Suprapubic skin (tissue), 4 donors: ENCODE measurements around the gene CFAP20DC. TPM values are rescaled to one million over a fixed set of nuclear protein-coding genes. Genes with fewer than 3 reads are reported as not detected.

ENCODE experiments used
- DNase-seq, 2 donors: peaks; one replicate each; pipeline ENCODE4 v3.0.0-alpha.2; 2019; ENCODE audit warnings: low spot score in 2 of 2
- H3K27ac ChIP-seq: fragments of 200-600 bp; sonication (generic); one replicate; pipeline ENCODE4 v1.5.1; 2019
- H3K27me3 ChIP-seq: fragments of 200-600 bp; sonication (generic); one replicate; pipeline ENCODE4 v1.5.1; 2019
- H3K36me3 ChIP-seq: fragments of 200-600 bp; sonication (generic); one replicate; pipeline ENCODE4 v1.5.1; 2019
- H3K4me1 ChIP-seq: fragments of 200-600 bp; sonication (generic); one replicate; pipeline ENCODE4 v1.5.1; 2019
- H3K4me3 ChIP-seq: fragments of 200-600 bp; sonication (generic); one replicate; pipeline ENCODE4 v1.5.1; 2019; ENCODE audit warnings: mild to moderate bottlenecking
- H3K9me3 ChIP-seq: fragments of 200-600 bp; sonication (generic); one replicate; pipeline ENCODE4 v1.5.1; 2019
- CTCF ChIP-seq, 2 donors: fragments of 200-600 bp in 1 of 2; fragments of 450-650 bp in 1 of 2; sonication (generic) in 1 of 2; IDR thresholded peaks; one replicate each; pipeline ENCODE4 v1.5.1; 2016 to 2019; ENCODE audit warnings: antibody characterized with exemption in 2 of 2, mild to moderate bottlenecking in 1 of 2, moderate library complexity in 1 of 2
- EP300 ChIP-seq: sonication (generic); formaldehyde crosslinking; IDR thresholded peaks from one replicate; pipeline ENCODE4 v1.6.1; 2017; ENCODE audit warnings: antibody characterized with exemption
- POLR2A ChIP-seq, 2 donors: fragments of 450-650 bp; IDR thresholded peaks; one replicate each; pipeline ENCODE4 v1.6.1; 2017; ENCODE audit warnings: antibody characterized with exemption in 2 of 2, mild to moderate bottlenecking in 2 of 2, moderate library complexity in 2 of 2
- POLR2AphosphoS5 ChIP-seq, 3 donors: sonication (generic); formaldehyde crosslinking; IDR thresholded peaks; one replicate each; pipeline ENCODE4 v1.6.1; 2017; ENCODE audit warnings: antibody characterized with exemption in 3 of 3
- WGBS: methylation state at CpG from one replicate; pipeline ENCODE4 v1.1.5; 2018; 5-methylcytosine and 5-hydroxymethylcytosine counted together
- total RNA-seq, 4 donors: library from RNA; depleted of rRNA; stranded (reverse); fragments of >200 nt; gene quantifications; one replicate each; pipeline ENCODE4 v1.1.0, GENCODE V29; 2016

Gene CFAP20DC
- total RNA-seq, 4 donors from 2014 or later = 0.53 to 2.3 (median 0.94) TPM

- no peaks in the 10 kb centered on the region for H3K27me3 ChIP-seq
- WGBS = 87% methylated on average over 7 of the region's 7 CpGs
- H3K4me1 ChIP-seq = no peaks in the 10 kb centered on the region
- H3K27ac ChIP-seq = no peak overlapping the region
- no peaks in the 10 kb centered on the region for H3K9me3 ChIP-seq
- DNase-seq = no peak
- no peaks in the 10 kb centered on the region for H3K36me3 ChIP-seq
- TF ChIP-seq CTCF (IDR thresholded peaks at IDR 0.05) (no peak), EP300 (no peak), POLR2AphosphoS5 (IDR thresholded peaks at IDR 0.05) (no peak), POLR2A (IDR thresholded peaks at IDR 0.05) (no peak)
- no peak overlapping the region for H3K4me3 ChIP-seq
Measured at GRCh38 chr3:58725326-58725853, 324.4 kb downstream of the CFAP20DC start.

GRCh38 chr3:58724336-58724735 lies 325.5 kb downstream of the CFAP20DC start:
- WGBS = 67% methylated on average over 11 of the region's 11 CpGs
- no peaks in the 10 kb centered on the region for H3K9me3 ChIP-seq
- H3K27me3 ChIP-seq = no peaks in the 10 kb centered on the region
- TF ChIP-seq POLR2AphosphoS5 (IDR thresholded peaks at IDR 0.05) = no peak
- H3K36me3 ChIP-seq = no peaks in the 10 kb centered on the region
- no peak overlapping the region for H3K27ac ChIP-seq
- no peak for DNase-seq
- H3K4me3 ChIP-seq = no peak overlapping the region
- H3K4me1 ChIP-seq = no peaks in the 10 kb centered on the region

GRCh38 chr3:58723173-58723572 lies 326.7 kb downstream of the CFAP20DC start:
- Histone ChIP-seq H3K9me3 (no peaks in the 10 kb centered on the region), H3K27ac (no peak overlapping the region), H3K36me3 (no peaks in the 10 kb centered on the region), H3K27me3 (no peaks in the 10 kb centered on the region), H3K4me3 (no peak overlapping the region), H3K4me1 (no peaks in the 10 kb centered on the region)
- DNase-seq = no peak
- WGBS = 65% methylated on average over 3 of the region's 3 CpGs
- no peak for TF ChIP-seq EP300
- TF ChIP-seq POLR2AphosphoS5 (IDR thresholded peaks at IDR 0.05) = no peak
- TF ChIP-seq POLR2A (IDR thresholded peaks at IDR 0.05) = no peak
- no peak for TF ChIP-seq CTCF (IDR thresholded peaks at IDR 0.05)

GRCh38 chr3:58722561-58722960 lies 327.3 kb downstream of the CFAP20DC start:
- TF ChIP-seq POLR2AphosphoS5 (IDR thresholded peaks at IDR 0.05) (no peak), EP300 (no peak), CTCF (IDR thresholded peaks at IDR 0.05) (no peak), POLR2A (IDR thresholded peaks at IDR 0.05) (no peak)
- H3K4me1 ChIP-seq = no peaks in the 10 kb centered on the region
- DNase-seq = no peak
- no peak overlapping the region for H3K27ac ChIP-seq
- 41% methylated on average over 4 of the region's 4 CpGs for WGBS
- no peak overlapping the region for H3K4me3 ChIP-seq
- H3K9me3 ChIP-seq = no peaks in the 10 kb centered on the region
- no peaks in the 10 kb centered on the region for H3K27me3 ChIP-seq
- H3K36me3 ChIP-seq = no peaks in the 10 kb centered on the region

- WGBS = 64% methylated on average over 3 of the region's 3 CpGs
- no peaks in the 10 kb centered on the region for H3K9me3 ChIP-seq
- H3K4me3 ChIP-seq = no peak overlapping the region
- no peaks in the 10 kb centered on the region for H3K27me3 ChIP-seq
- no peaks in the 10 kb centered on the region for H3K36me3 ChIP-seq
- no peak for DNase-seq
- H3K27ac ChIP-seq = no peak overlapping the region
- no peaks in the 10 kb centered on the region for H3K4me1 ChIP-seq
- TF ChIP-seq EP300 = no peak
- no peak for TF ChIP-seq CTCF (IDR thresholded peaks at IDR 0.05)
- no peak for TF ChIP-seq POLR2A (IDR thresholded peaks at IDR 0.05)
- TF ChIP-seq POLR2AphosphoS5 (IDR thresholded peaks at IDR 0.05) = no peak
Measured at GRCh38 chr3:58720526-58720925, 329.3 kb downstream of the CFAP20DC start.

- no peaks in the 10 kb centered on the region for H3K27me3 ChIP-seq
- WGBS = 79% methylated on average over 2 of the region's 2 CpGs
- no peaks in the 10 kb centered on the region for H3K36me3 ChIP-seq
- TF ChIP-seq POLR2AphosphoS5 (IDR thresholded peaks at IDR 0.05) (no peak), POLR2A (IDR thresholded peaks at IDR 0.05) (no peak), CTCF (IDR thresholded peaks at IDR 0.05) (no peak), EP300 (no peak)
- no peak for DNase-seq
- no peak overlapping the region for H3K4me3 ChIP-seq
- no peak overlapping the region for H3K27ac ChIP-seq
- no peaks in the 10 kb centered on the region for H3K9me3 ChIP-seq
- no peaks in the 10 kb centered on the region for H3K4me1 ChIP-seq
Measured at GRCh38 chr3:58719684-58720083, 330.1 kb downstream of the CFAP20DC start.
